DOHH2 (cell line): ENCODE data around the gene LIPC.

Experiments used
- EZH2phosphoT487 ChIP-seq: fragments of 200-600 bp; sonication (generic); IDR thresholded peaks from 2 replicates; pipeline ENCODE4 v1.6.1; 2017; ENCODE audit warnings: borderline replicate concordance, mild to moderate bottlenecking, antibody characterized with exemption, low read length, moderate library complexity, mixed read lengths
- TF ChIP-seq, protein P1 (sequence below): fragments of 200-600 bp; sonication (generic); IDR thresholded peaks from one replicate; pipeline ENCODE4 v1.5.1; 2014; ENCODE audit warnings: antibody characterized with exemption, mild to moderate bottlenecking, low read depth, low read length; ENCODE audit not compliant: poor library complexity, severe bottlenecking

- TF ChIP-seq, protein P1, sequence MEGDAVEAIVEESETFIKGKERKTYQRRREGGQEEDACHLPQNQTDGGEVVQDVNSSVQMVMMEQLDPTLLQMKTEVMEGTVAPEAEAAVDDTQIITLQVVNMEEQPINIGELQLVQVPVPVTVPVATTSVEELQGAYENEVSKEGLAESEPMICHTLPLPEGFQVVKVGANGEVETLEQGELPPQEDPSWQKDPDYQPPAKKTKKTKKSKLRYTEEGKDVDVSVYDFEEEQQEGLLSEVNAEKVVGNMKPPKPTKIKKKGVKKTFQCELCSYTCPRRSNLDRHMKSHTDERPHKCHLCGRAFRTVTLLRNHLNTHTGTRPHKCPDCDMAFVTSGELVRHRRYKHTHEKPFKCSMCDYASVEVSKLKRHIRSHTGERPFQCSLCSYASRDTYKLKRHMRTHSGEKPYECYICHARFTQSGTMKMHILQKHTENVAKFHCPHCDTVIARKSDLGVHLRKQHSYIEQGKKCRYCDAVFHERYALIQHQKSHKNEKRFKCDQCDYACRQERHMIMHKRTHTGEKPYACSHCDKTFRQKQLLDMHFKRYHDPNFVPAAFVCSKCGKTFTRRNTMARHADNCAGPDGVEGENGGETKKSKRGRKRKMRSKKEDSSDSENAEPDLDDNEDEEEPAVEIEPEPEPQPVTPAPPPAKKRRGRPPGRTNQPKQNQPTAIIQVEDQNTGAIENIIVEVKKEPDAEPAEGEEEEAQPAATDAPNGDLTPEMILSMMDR, result no peak
- no peak for TF ChIP-seq EZH2phosphoT487
These were observed 167.0 kb downstream of the LIPC start for GRCh38 chr15:58598829-58599210.
